Tibial nerve (tissue), 4 donors: ENCODE data around the gene ZNF264. TPM values are rescaled to one million over a fixed set of nuclear protein-coding genes. Genes with fewer than 3 reads are reported as not detected.
"Not testable (repeated sequence)": the region's sequence is repeated elsewhere in the genome, so short reads cannot be mapped to it uniquely, and the experiment has no call there.

ENCODE experiments used
- DNase-seq, 2 donors: peaks; one replicate each; pipeline ENCODE4 v3.0.0-alpha.2; 2019; ENCODE audit warnings: low spot score in 2 of 2
- H3K27ac ChIP-seq, 4 donors: fragments of 200-600 bp; sonication (generic) in 3 of 4; one replicate each; pipeline ENCODE4 v1.5.1; 2017 to 2019; ENCODE audit warnings: mild to moderate bottlenecking in 1 of 4
- H3K27me3 ChIP-seq, 2 donors: fragments of 200-600 bp; sonication (generic) in 1 of 2; one replicate each; pipeline versions ENCODE4 v1.5.1 to v1.6.0; 2017 to 2019
- H3K36me3 ChIP-seq, 3 donors: fragments of 200-600 bp; sonication (generic); one replicate each; pipeline ENCODE4 v1.5.1; 2018 to 2019
- H3K4me1 ChIP-seq, 4 donors: fragments of 200-600 bp; sonication (generic) in 3 of 4; one replicate each; pipeline ENCODE4 v1.5.1; 2017 to 2019
- H3K4me3 ChIP-seq, 4 donors: fragments of 200-600 bp; sonication (generic) in 3 of 4; one replicate each; pipeline ENCODE4 v1.5.1; 2017 to 2019; ENCODE audit warnings: mild to moderate bottlenecking in 1 of 4, moderate library complexity in 1 of 4
- H3K9me3 ChIP-seq, 4 donors: fragments of 200-600 bp; sonication (generic) in 3 of 4; one replicate each; pipeline ENCODE4 v1.5.1; 2017 to 2019
- EP300 ChIP-seq, 2 donors: sonication (generic); formaldehyde crosslinking; IDR thresholded peaks; one replicate each; pipeline ENCODE4 v1.6.1; 2017; ENCODE audit warnings: antibody characterized with exemption in 2 of 2, mild to moderate bottlenecking in 1 of 2
- POLR2A ChIP-seq, 2 donors: fragments of 450-650 bp; IDR thresholded peaks; one replicate each; pipeline ENCODE4 v1.6.1; 2017; ENCODE audit warnings: antibody characterized with exemption in 2 of 2, mild to moderate bottlenecking in 2 of 2, moderate library complexity in 2 of 2
- WGBS, 2 donors: methylation state at CpG; one replicate each; pipeline ENCODE4 v1.1.5; 2018; 5-methylcytosine and 5-hydroxymethylcytosine counted together
- total RNA-seq, 4 donors: library from RNA; depleted of rRNA; stranded (reverse); fragments of >200 nt; gene quantifications; one replicate each; pipeline ENCODE4 v1.1.0, GENCODE V29; 2016
- TF ChIP-seq, protein P1 (sequence below), 5 experiments: fragments of 200-600 bp in 3 of 5; fragments of 450-650 bp in 2 of 5; sonication (generic) in 3 of 5; IDR thresholded peaks; one replicate each; pipeline ENCODE4 v1.5.1; 2016 to 2019; ENCODE audit warnings: antibody characterized with exemption in 5 of 5, mild to moderate bottlenecking in 3 of 5, moderate library complexity in 2 of 5

The ZNF264 gene
- total RNA-seq, 4 donors from 2014 or later, result 37.8 to 75.6 (median 55.6) TPM

DNA sequence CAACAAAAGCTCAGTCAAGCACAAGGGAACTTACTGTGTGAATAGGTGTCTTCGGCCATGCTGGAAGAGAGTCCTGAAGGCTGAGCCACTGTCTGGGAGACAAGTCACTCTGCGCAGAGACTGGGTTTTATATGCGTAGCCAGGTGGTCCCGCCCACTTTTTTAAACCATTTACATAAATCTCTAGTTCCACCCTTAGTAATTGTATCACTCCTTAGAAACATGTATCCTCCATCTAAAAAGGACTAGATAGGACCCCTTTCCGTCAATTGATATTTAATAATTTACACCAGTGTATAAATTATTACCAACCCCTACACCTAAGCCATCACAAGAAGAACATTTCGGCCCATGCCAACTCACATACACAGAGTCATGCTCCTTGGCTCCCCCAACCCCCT, 23.9 kb upstream of the ZNF264 start, which contains the start of gene DUXA:
Gene DUXA (minus strand): TSS at position 101 of the 400 bp plus-strand sequence. CDS start 42 bp downstream, at position 59.
- DNase-seq, result no peak
- peaks cover 0 to 13% (median 0%) of the 10 kb centered on the region in 4 donors for H3K9me3 ChIP-seq
- TF ChIP-seq POLR2A (IDR thresholded peaks at IDR 0.05), result no peak
- TF ChIP-seq EP300 (IDR thresholded peaks at IDR 0.05), result no peak
- TF ChIP-seq, protein P1, sequence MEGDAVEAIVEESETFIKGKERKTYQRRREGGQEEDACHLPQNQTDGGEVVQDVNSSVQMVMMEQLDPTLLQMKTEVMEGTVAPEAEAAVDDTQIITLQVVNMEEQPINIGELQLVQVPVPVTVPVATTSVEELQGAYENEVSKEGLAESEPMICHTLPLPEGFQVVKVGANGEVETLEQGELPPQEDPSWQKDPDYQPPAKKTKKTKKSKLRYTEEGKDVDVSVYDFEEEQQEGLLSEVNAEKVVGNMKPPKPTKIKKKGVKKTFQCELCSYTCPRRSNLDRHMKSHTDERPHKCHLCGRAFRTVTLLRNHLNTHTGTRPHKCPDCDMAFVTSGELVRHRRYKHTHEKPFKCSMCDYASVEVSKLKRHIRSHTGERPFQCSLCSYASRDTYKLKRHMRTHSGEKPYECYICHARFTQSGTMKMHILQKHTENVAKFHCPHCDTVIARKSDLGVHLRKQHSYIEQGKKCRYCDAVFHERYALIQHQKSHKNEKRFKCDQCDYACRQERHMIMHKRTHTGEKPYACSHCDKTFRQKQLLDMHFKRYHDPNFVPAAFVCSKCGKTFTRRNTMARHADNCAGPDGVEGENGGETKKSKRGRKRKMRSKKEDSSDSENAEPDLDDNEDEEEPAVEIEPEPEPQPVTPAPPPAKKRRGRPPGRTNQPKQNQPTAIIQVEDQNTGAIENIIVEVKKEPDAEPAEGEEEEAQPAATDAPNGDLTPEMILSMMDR (IDR thresholded peaks at IDR 0.05), result no peak
- H3K27me3 ChIP-seq, result no peaks in the 10 kb centered on the region
- 80 to 84% methylated on average over 6 of the region's 6 CpGs for WGBS, 2 donors
- no peak within 1 kb of the TSS for H3K27ac ChIP-seq
- peaks cover 0 to 7% (median 0%) of the 10 kb centered on the region in 4 donors for H3K4me1 ChIP-seq
- no peak within 1 kb of the TSS for H3K4me3 ChIP-seq
- H3K36me3 ChIP-seq, result no peaks in the 10 kb centered on the region

DNA sequence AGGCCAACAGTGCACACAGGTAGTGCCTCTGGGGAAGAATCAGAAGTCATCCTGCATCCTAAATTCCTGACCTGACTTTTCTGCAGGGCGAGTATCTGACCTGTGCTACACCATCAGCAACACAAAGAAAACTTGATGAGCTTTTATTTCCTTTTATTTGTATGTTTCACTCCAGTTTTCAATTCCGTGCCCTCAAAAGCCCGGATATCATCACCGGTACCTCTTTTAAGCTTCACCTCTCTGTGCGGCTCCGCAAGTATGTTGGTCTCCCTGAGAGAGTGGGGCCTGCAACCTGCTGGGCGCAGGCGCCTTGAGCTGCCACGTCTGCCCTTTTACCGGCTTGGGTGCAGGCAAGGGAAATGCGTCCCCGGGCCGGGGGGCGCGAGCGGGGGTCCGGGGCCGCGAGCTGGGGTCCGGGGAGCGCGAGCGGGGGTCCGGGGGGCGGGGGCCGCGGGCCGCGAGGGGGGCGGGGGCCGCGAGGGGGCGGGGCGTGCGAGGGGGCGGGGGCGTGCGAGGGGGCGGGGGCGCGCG, 19.7 kb upstream of the ZNF264 start:
- Histone ChIP-seq H3K27me3 (no peaks in the 10 kb centered on the region), H3K4me1 (peaks cover 0 to 16% (median 0%) of the 10 kb centered on the region in 4 donors), H3K9me3 (peaks cover 0 to 13% (median 0%) of the 10 kb centered on the region in 4 donors), H3K27ac (peak overlapping the region in 1 of 4 donors; percentile 77), H3K4me3 (peak overlapping the region in 2 of 4 donors; percentile 26 to 47), H3K36me3 (no peaks in the 10 kb centered on the region)
- TF ChIP-seq EP300 (IDR thresholded peaks at IDR 0.05), result no peak
- TF ChIP-seq, protein P1 (IDR thresholded peaks at IDR 0.05), result no peak
- TF ChIP-seq POLR2A (IDR thresholded peaks at IDR 0.05), result no peak
- DNase-seq, result peak in 1 of 2 donors; percentile 15
- WGBS, 2 donors, result 5 to 9% methylated on average over 9 to 10 of the region's 42 CpGs

DNA sequence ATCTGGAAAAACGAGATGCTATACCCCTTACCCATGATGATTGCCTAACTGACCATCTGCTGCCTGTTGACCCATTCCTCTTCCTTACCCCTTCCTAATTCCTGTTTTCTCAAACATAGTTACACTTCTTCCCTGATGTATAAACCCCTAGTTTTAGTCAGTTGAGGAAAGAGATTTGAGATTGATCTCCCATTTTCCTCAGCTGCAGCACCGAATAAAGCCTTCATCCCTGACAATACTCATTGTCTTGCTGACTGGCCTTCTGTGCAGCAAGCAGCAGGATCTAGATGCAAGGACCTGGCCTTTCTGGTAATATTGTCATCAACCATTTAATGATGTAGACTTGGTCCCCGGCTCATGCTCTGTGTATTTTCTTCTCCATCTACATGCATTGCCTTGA, 999 bp upstream of the ZNF264 start:
- 87 to 91% methylated on average over 3 of the region's 3 CpGs for WGBS, 2 donors
- Histone ChIP-seq H3K27ac (no peak overlapping the region), H3K9me3 (peaks cover 0 to 2% (median 0%) of the 10 kb centered on the region in 4 donors), H3K36me3 (peaks cover 0 to 27% (median 8%) of the 10 kb centered on the region in 3 donors), H3K27me3 (no peaks in the 10 kb centered on the region), H3K4me3 (peak overlapping the region in 1 of 4 donors; percentile 79), H3K4me1 (peaks cover 0 to 26% (median 13%) of the 10 kb centered on the region in 4 donors)
- TF ChIP-seq EP300 (IDR thresholded peaks at IDR 0.05) (no peak), POLR2A (IDR thresholded peaks at IDR 0.05) (no peak)
- TF ChIP-seq, protein P1 (IDR thresholded peaks at IDR 0.05), result no peak
- no peak for DNase-seq

DNA sequence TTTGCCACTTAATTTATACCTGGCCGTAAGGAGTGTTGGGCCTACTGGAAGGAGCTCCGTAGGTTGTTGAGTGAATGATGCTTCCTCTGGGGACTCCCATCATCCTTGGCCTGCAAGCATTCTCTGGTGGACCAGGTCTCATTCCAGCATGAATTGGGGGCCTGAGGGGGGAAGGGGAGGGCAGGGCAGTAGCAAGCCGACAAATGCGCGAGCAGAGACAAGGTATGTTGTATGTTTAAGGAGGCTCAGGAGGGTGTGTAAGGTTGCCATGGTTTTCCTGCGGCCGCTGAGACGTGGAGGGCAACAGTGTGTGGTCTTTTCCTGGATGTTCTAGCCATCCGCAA, 749 bp downstream of the ZNF264 start:
- no peak for TF ChIP-seq POLR2A (IDR thresholded peaks at IDR 0.05)
- TF ChIP-seq, protein P1 (IDR thresholded peaks at IDR 0.05), result no peak
- no peak for TF ChIP-seq EP300 (IDR thresholded peaks at IDR 0.05)
- H3K36me3 ChIP-seq, result peaks cover 0 to 44% (median 22%) of the 10 kb centered on the region in 3 donors
- H3K27me3 ChIP-seq, result no peaks in the 10 kb centered on the region
- peaks cover 0 to 19% (median 0%) of the 10 kb centered on the region in 4 donors for H3K9me3 ChIP-seq
- 1 to 7% methylated on average over 9 of the region's 9 CpGs for WGBS, 2 donors
- DNase-seq, result no peak
- peak overlapping the region; percentile 79 to 99 (median 95) for H3K4me3 ChIP-seq
- peaks cover 0 to 26% (median 13%) of the 10 kb centered on the region in 4 donors for H3K4me1 ChIP-seq
- H3K27ac ChIP-seq, result peak overlapping the region; percentile 80 to 92 (median 86)

DNA sequence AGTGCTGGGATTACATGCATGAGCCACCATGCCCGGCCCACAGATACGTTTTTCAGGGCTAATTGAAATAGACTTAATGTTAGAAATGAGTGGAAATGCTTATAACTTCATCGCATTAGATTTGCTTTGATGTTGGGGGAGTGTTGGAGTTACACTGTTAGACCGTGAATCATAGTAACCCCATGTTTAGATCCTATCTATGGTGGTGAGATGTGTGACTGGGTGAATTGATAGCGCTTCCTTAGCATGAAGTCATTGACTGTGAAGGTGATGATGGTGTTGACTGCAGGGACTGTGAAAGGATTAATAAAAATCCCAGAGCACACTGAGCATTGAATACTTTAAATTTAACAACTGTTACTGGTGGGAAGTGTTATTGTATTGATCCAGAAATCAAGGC, 1.7 kb downstream of the ZNF264 start:
- H3K4me1 ChIP-seq, result peaks cover 0 to 26% (median 13%) of the 10 kb centered on the region in 4 donors
- no peak for TF ChIP-seq EP300 (IDR thresholded peaks at IDR 0.05)
- TF ChIP-seq POLR2A (IDR thresholded peaks at IDR 0.05), result no peak
- TF ChIP-seq, protein P1 (IDR thresholded peaks at IDR 0.05), result no peak

DNA sequence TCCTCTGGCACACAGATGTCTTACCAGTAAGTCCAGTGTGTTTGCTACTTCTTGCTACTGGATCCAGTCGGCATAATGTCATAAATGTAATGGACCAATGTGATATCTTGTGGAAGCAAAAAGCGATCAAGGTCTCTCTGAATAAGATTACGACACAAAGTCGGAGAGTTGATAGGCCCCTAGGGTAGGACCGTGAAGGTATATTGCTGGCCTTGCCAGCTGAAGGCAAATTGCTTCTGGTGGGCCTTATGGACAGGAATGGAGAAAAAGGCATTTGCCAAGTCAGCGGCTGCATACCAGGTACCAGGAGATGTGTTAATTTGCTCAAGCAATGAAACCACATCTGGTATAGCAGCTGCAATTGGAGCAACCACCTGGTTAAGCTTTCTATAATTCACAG, 6.6 kb downstream of the ZNF264 start:
- peaks cover 0 to 63% (median 5%) of the 10 kb centered on the region in 4 donors for H3K9me3 ChIP-seq
- not testable (repeated sequence) for H3K27ac ChIP-seq, DNase-seq, H3K4me3 ChIP-seq, H3K27me3 ChIP-seq
- peaks cover 0 to 100% (median 36%) of the 10 kb centered on the region in 3 donors for H3K36me3 ChIP-seq
- 97 to 98% methylated on average over 6 of the region's 6 CpGs for WGBS, 2 donors
- peaks cover 0 to 25% (median 5%) of the 10 kb centered on the region in 4 donors for H3K4me1 ChIP-seq

More for the DNA sequence above, 1.7 kb downstream of the ZNF264 start:
- Histone ChIP-seq H3K27ac (no peak overlapping the region), H3K36me3 (peaks cover 0 to 54% (median 22%) of the 10 kb centered on the region in 3 donors), H3K9me3 (peaks cover 0 to 25% (median 0%) of the 10 kb centered on the region in 4 donors), H3K27me3 (no peaks in the 10 kb centered on the region), H3K4me3 (peak overlapping the region in 1 of 4 donors; percentile 94)
- no peak for DNase-seq
- WGBS, 2 donors, result 90 to 94% methylated on average over 5 of the region's 5 CpGs
